Uterus (tissue), 4 donors: ENCODE results near the gene SCN3B. TPM values are rescaled to one million over a fixed set of nuclear protein-coding genes. Genes with fewer than 3 reads are reported as not detected.

Source experiments
- DNase-seq, 2 donors: peaks; one replicate each; pipeline ENCODE4 v3.0.0-alpha.2; 2019 to 2020
- H3K27ac ChIP-seq, 2 donors: fragments of 200-600 bp; sonication (generic); 1 replicate in 1 of 2; 2 replicates in 1 of 2; pipeline ENCODE4 v1.5.1; 2016 to 2018
- H3K27me3 ChIP-seq, 2 donors: fragments of 200-600 bp; sonication (generic); one replicate each; pipeline ENCODE4 v1.5.1; 2018 to 2019; ENCODE audit warnings: control low read depth in 1 of 2
- H3K36me3 ChIP-seq, 2 donors: fragments of 200-600 bp; sonication (generic); one replicate each; pipeline ENCODE4 v1.5.1; 2019; ENCODE audit warnings: control low read depth in 1 of 2
- H3K4me1 ChIP-seq, 2 donors: fragments of 200-600 bp; sonication (generic); one replicate each; pipeline ENCODE4 v1.5.1; 2018 to 2019; ENCODE audit warnings: control low read depth in 1 of 2
- H3K4me3 ChIP-seq, 2 donors: fragments of 200-600 bp; sonication (generic); 1 replicate in 1 of 2; 2 replicates in 1 of 2; pipeline ENCODE4 v1.5.1; 2018 to 2019; ENCODE audit warnings: mild to moderate bottlenecking in 1 of 2
- H3K9me3 ChIP-seq, 2 donors: fragments of 200-600 bp; sonication (generic); one replicate each; pipeline ENCODE4 v1.5.1; 2019; ENCODE audit warnings: control low read depth in 1 of 2
- CTCF ChIP-seq, 4 experiments: fragments of 200-600 bp in 2 of 4; fragments of 450-650 bp in 2 of 4; sonication (generic) in 2 of 4; IDR thresholded peaks; one replicate each; pipeline ENCODE4 v1.5.1; 2016 to 2019; ENCODE audit warnings: antibody characterized with exemption in 4 of 4, mild to moderate bottlenecking in 2 of 4, moderate library complexity in 1 of 4
- POLR2A ChIP-seq, 2 donors: fragments of 450-650 bp; IDR thresholded peaks; one replicate each; pipeline ENCODE4 v1.6.1; 2016; ENCODE audit warnings: antibody characterized with exemption in 2 of 2, mild to moderate bottlenecking in 1 of 2, moderate library complexity in 1 of 2
- intact Hi-C: fragments of 100-400 bp; cut with DNase I; formaldehyde crosslinking; loops from one replicate; pipeline ENCODE4 v1.15.1; 2023; ENCODE audit warnings: low total_unique reads
- total RNA-seq, 4 donors: library from RNA; depleted of rRNA in 3 of 4; stranded (reverse); fragments of >200 nt in 3 of 4; gene quantifications; one replicate each; pipeline versions ENCODE4 v1.1.0 to v1.2.4, GENCODE V29; 2014 to 2023
- donor health status: DM: yes; HTN: yes; CAD: no.

The SCN3B gene
- total RNA-seq, 4 donors from 2014 or later = 0.51 to 2.8 (median 2.0) TPM

- TF ChIP-seq POLR2A (IDR thresholded peaks at IDR 0.05) = no peak
- TF ChIP-seq CTCF (IDR thresholded peaks at IDR 0.05) = no peak
- intact Hi-C loops = no loop called here
- no peaks in the 10 kb centered on the region for H3K36me3 ChIP-seq
- no peaks in the 10 kb centered on the region for H3K27me3 ChIP-seq
- no peak overlapping the region for H3K4me3 ChIP-seq
- DNase-seq = no peak
- no peak overlapping the region for H3K27ac ChIP-seq
- no peaks in the 10 kb centered on the region for H3K4me1 ChIP-seq
- no peaks in the 10 kb centered on the region for H3K9me3 ChIP-seq
Measured at GRCh38 chr11:123677510-123677909, 23.1 kb upstream of the SCN3B start.

DNA sequence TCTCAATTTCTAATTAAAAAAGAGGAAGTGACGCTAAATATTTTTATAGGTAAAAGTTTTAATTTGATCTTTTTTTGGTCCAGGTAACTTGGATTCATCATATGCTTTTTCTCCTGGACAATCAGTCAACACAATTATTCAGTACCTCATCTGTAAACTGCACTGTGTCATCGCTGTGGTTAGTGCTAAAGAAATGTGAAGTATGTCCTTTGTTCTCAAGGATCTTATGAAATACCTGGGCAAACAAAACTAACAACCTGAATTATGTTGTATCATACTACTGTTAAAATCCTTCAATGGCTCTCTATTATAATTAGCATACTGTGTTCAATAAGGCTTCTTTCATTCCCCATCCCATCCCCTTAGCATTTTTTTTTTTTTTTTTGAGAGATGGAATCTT lies 19.9 kb upstream of the SCN3B start:
- H3K27me3 ChIP-seq = no peaks in the 10 kb centered on the region
- no peak overlapping the region for H3K27ac ChIP-seq
- no peaks in the 10 kb centered on the region for H3K4me1 ChIP-seq
- no peak for TF ChIP-seq CTCF (IDR thresholded peaks at IDR 0.05)
- no peak for TF ChIP-seq POLR2A (IDR thresholded peaks at IDR 0.05)
- DNase-seq = no peak
- H3K9me3 ChIP-seq = no peaks in the 10 kb centered on the region
- intact Hi-C loops = no loop called here
- no peak overlapping the region for H3K4me3 ChIP-seq
- no peaks in the 10 kb centered on the region for H3K36me3 ChIP-seq

DNA sequence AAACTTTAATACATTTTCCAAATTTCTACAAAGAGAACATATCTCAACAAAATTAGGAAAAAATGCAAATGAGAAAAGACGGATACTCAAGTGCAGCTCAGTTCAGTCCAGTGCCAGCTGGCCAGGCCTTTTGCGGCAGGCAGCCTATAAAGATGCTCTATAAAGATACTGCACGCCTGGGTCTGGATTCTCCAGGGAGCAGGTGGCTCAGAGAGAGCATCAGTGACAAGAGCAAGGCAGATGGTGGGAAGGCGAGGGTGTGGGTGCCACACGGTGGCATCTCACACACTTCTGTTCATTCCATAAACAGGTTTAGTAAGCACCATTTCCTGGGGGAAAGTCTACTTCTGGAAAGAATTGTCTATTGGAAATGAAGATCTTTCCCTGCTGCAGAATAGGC lies 18.1 kb upstream of the SCN3B start:
- TF ChIP-seq CTCF (IDR thresholded peaks at IDR 0.05) (no peak), POLR2A (IDR thresholded peaks at IDR 0.05) (no peak)
- no peak overlapping the region for H3K27ac ChIP-seq
- H3K9me3 ChIP-seq = no peaks in the 10 kb centered on the region
- H3K36me3 ChIP-seq = no peaks in the 10 kb centered on the region
- intact Hi-C loops = no loop called here
- DNase-seq = no peak
- H3K4me3 ChIP-seq = no peak overlapping the region
- H3K27me3 ChIP-seq = no peaks in the 10 kb centered on the region
- no peaks in the 10 kb centered on the region for H3K4me1 ChIP-seq

DNA sequence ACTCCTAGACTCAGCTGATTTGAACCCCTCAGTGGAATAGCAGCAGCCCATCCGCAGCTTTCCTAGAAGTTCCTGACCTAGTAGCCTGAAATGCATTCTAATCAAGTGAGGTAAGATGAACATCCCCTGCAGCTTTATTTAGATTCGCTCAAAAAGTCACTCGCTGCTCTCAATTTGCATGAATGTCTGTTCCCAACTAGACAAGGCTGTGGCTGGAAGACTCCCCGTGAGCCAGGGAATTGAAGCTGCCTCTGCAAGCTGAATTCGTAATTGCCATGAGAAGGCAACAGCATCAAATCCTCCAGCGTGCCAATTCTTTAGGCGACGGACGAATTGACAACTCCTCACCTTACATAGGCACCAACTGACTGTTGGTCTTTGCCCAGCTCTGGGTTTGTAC lies 17.1 kb upstream of the SCN3B start:
- no peak overlapping the region for H3K4me3 ChIP-seq
- no peaks in the 10 kb centered on the region for H3K36me3 ChIP-seq
- intact Hi-C loops = no loop called here
- no peaks in the 10 kb centered on the region for H3K27me3 ChIP-seq
- no peaks in the 10 kb centered on the region for H3K9me3 ChIP-seq
- TF ChIP-seq POLR2A (IDR thresholded peaks at IDR 0.05) (no peak), CTCF (IDR thresholded peaks at IDR 0.05) (no peak)
- no peak for DNase-seq
- H3K27ac ChIP-seq = no peak overlapping the region
- no peaks in the 10 kb centered on the region for H3K4me1 ChIP-seq

GRCh38 chr11:123670081-123670480 lies 15.7 kb upstream of the SCN3B start:
- no peaks in the 10 kb centered on the region for H3K9me3 ChIP-seq
- no peaks in the 10 kb centered on the region for H3K27me3 ChIP-seq
- DNase-seq = no peak
- H3K36me3 ChIP-seq = no peaks in the 10 kb centered on the region
- intact Hi-C loops = no loop called here
- H3K4me1 ChIP-seq = no peaks in the 10 kb centered on the region
- TF ChIP-seq CTCF (IDR thresholded peaks at IDR 0.05) (no peak), POLR2A (IDR thresholded peaks at IDR 0.05) (no peak)
- no peak overlapping the region for H3K4me3 ChIP-seq
- no peak overlapping the region for H3K27ac ChIP-seq
